Vagina (tissue), 2 donors: ENCODE measurements around the gene MEGF8.

Experiments
- CTCF ChIP-seq, 3 experiments: fragments of 450-650 bp in 2 of 3; fragments of 200-600 bp in 1 of 3; sonication (generic) in 1 of 3; IDR thresholded peaks; one replicate each; pipeline ENCODE4 v1.5.1; 2017 to 2019; ENCODE audit warnings: antibody characterized with exemption in 3 of 3, mild to moderate bottlenecking in 2 of 3, moderate library complexity in 2 of 3
- POLR2A ChIP-seq, 2 donors: fragments of 450-650 bp; IDR thresholded peaks; one replicate each; pipeline ENCODE4 v1.6.1; 2017; ENCODE audit warnings: antibody characterized with exemption in 2 of 2, mild to moderate bottlenecking in 2 of 2, moderate library complexity in 2 of 2
- POLR2AphosphoS5 ChIP-seq, 2 donors: sonication (generic); formaldehyde crosslinking; IDR thresholded peaks; one replicate each; pipeline ENCODE4 v1.9.0; 2017; ENCODE audit warnings: antibody characterized with exemption in 2 of 2, mild to moderate bottlenecking in 2 of 2, low read depth in 1 of 2; ENCODE audit not compliant: insufficient read depth in 1 of 2

- TF ChIP-seq CTCF (IDR thresholded peaks at IDR 0.05) (no peak), POLR2A (IDR thresholded peaks at IDR 0.05) (no peak), POLR2AphosphoS5 (IDR thresholded peaks at IDR 0.05; ENCODE audit: insufficient read depth in 1 of 2, low read depth in 1 of 2) (no peak)
These were observed 82.4 kb downstream of the MEGF8 start for GRCh38 chr19:42407816-42408175.
